HG03439 (cell line): Measurements from ENCODE around the gene NCS1.

ENCODE experiments used
- ATAC-seq: cut with Tn5 transposase; IDR thresholded peaks from one replicate; pipeline ENCODE4 v1.9.1; 2021; ENCODE audit warnings: mild to moderate bottlenecking, moderate library complexity; ENCODE audit not compliant: unreplicated experiment

NCS1 gene

GRCh38 chr9:130284690-130285089 is 112.5 kb downstream of the NCS1 start:
- no peak for ATAC-seq

GRCh38 chr9:130285271-130285670 is 113.1 kb downstream of the NCS1 start:
- ATAC-seq = no peak

GRCh38 chr9:130286072-130286770 is 114.0 kb downstream of the NCS1 start:
- ATAC-seq = no peak
